Gastrocnemius medialis (tissue), 4 donors: Measurements from ENCODE around the gene PYM1. TPM values are rescaled to one million over a fixed set of nuclear protein-coding genes. Genes with fewer than 3 reads are reported as not detected.

Source experiments
- ATAC-seq, 2 donors: fragments of 150-250 bp; one replicate each; pipeline ENCODE4 v1.9.1; 2016
- DNase-seq, 2 donors: peaks; one replicate each; pipeline ENCODE4 v3.0.0-alpha.2; 2019
- H3K27ac ChIP-seq, 4 donors: fragments of 200-600 bp; sonication (generic); 1 replicate in 1 of 4; 2 replicates in 3 of 4; pipeline ENCODE4 v1.5.1; 2016 to 2018; ENCODE audit warnings: mild to moderate bottlenecking in 2 of 4, moderate library complexity in 1 of 4
- H3K27me3 ChIP-seq, 3 donors: fragments of 200-600 bp; sonication (generic) in 2 of 3; 1 replicate in 1 of 3; 2 replicates in 2 of 3; pipeline versions ENCODE4 v1.5.1 to v1.6.0; 2016 to 2019; ENCODE audit warnings: mild to moderate bottlenecking in 1 of 3, moderate library complexity in 1 of 3
- H3K36me3 ChIP-seq, 2 donors: fragments of 200-600 bp; sonication (generic) in 1 of 2; one replicate each; pipeline ENCODE4 v1.5.1; 2017 to 2018
- H3K4me1 ChIP-seq, 2 donors: fragments of 200-600 bp; sonication (generic) in 1 of 2; one replicate each; pipeline ENCODE4 v1.5.1; 2016 to 2017; ENCODE audit warnings: mild to moderate bottlenecking in 2 of 2
- H3K4me3 ChIP-seq, 4 donors: fragments of 200-600 bp; sonication (generic) in 3 of 4; 1 replicate in 1 of 4; 2 replicates in 3 of 4; pipeline ENCODE4 v1.5.1; 2016 to 2019; ENCODE audit warnings: mild to moderate bottlenecking in 2 of 4
- H3K9me3 ChIP-seq, 3 donors: fragments of 200-600 bp; sonication (generic) in 2 of 3; 1 replicate in 1 of 3; 2 replicates in 2 of 3; pipeline ENCODE4 v1.5.1; 2016 to 2019
- CTCF ChIP-seq, 5 experiments: fragments of 450-650 bp in 3 of 5; fragments of 200-600 bp in 2 of 5; sonication (generic) in 2 of 5; IDR thresholded peaks in 4 of 5; conservative IDR thresholded peaks in 1 of 5; 1 replicate in 4 of 5; 2 replicates in 1 of 5; pipeline ENCODE4 v1.5.1; 2016 to 2019; ENCODE audit warnings: antibody characterized with exemption in 5 of 5, mild to moderate bottlenecking in 3 of 5, moderate library complexity in 3 of 5
- POLR2A ChIP-seq, 2 donors: fragments of 450-650 bp; IDR thresholded peaks; one replicate each; pipeline ENCODE4 v1.6.1; 2017; ENCODE audit warnings: antibody characterized with exemption in 2 of 2, mild to moderate bottlenecking in 2 of 2, moderate library complexity in 2 of 2
- in situ Hi-C, 4 donors: fragments of 200-750 bp; cut with MboI; loops; one replicate each; pipeline versions ENCODE4 v1.15.0 to v1.8.0; 2017; ENCODE audit warnings: low sequenced_read_pairs in 4 of 4
- intact Hi-C: fragments of 100-400 bp; cut with DNase I; formaldehyde crosslinking; loops from one replicate; pipeline ENCODE4 v1.15.1; 2023; ENCODE audit warnings: low total_unique reads
- total RNA-seq, 4 donors: library from RNA; depleted of rRNA; stranded (reverse); fragments of >200 nt; gene quantifications; one replicate each; pipeline versions ENCODE4 v1.1.0 to v1.2.3, GENCODE V29; 2016

PYM1 gene
- total RNA-seq, 4 donors from 2014 or later, result 12.8 to 24.5 (median 15.9) TPM

GRCh38 chr12:55938826-55939501 is 11.3 kb upstream of the PYM1 start:
- Histone ChIP-seq H3K27ac (no peak overlapping the region), H3K4me3 (no peak overlapping the region), H3K9me3 (no peaks in the 10 kb centered on the region), H3K27me3 (peaks cover 5 to 15% (median 6%) of the 10 kb centered on the region in 3 donors), H3K4me1 (peaks cover 0 to 5% of the 10 kb centered on the region in 2 donors), H3K36me3 (no peaks in the 10 kb centered on the region)
- no peak for DNase-seq
- intact Hi-C loops (no loop called here), in situ Hi-C loops (loop anchor here in 3 of 4 donors (5.0 to 25.0 kb wide), 4 partner anchors 124 to 302 kb away; partner anchors contain the start of genes ORMDL2 (in 2 of the 3), SARNP (in 2 of the 3) and OR10P1 (in 1 of the 3))
- ATAC-seq, result no peak
- TF ChIP-seq CTCF (IDR thresholded peaks at IDR 0.05 in 4 of 5, conservative IDR thresholded peaks at IDR 0.05 in 1 of 5) (no peak), POLR2A (IDR thresholded peaks at IDR 0.05) (no peak)

GRCh38 chr12:55937981-55938380 is 10.3 kb upstream of the PYM1 start:
- H3K4me3 ChIP-seq, result no peak overlapping the region
- in situ Hi-C loops (loop anchor here in 3 of 4 donors (5.0 to 25.0 kb wide), 4 partner anchors 123 to 301 kb away; partner anchors contain the start of genes ORMDL2 (in 2 of the 3), SARNP (in 2 of the 3) and OR10P1 (in 1 of the 3)), intact Hi-C loops (no loop called here)
- H3K27ac ChIP-seq, result no peak overlapping the region
- H3K9me3 ChIP-seq, result no peaks in the 10 kb centered on the region
- no peak for DNase-seq
- no peak for ATAC-seq
- no peaks in the 10 kb centered on the region for H3K36me3 ChIP-seq
- TF ChIP-seq POLR2A (IDR thresholded peaks at IDR 0.05), result no peak
- no peak for TF ChIP-seq CTCF (IDR thresholded peaks at IDR 0.05 in 4 of 5, conservative IDR thresholded peaks at IDR 0.05 in 1 of 5)
- peaks cover 0 to 5% of the 10 kb centered on the region in 2 donors for H3K4me1 ChIP-seq
- H3K27me3 ChIP-seq, result peaks cover 6 to 24% (median 14%) of the 10 kb centered on the region in 3 donors

- ATAC-seq, result no peak
- H3K4me3 ChIP-seq, result peak overlapping the region in 3 of 4 donors; percentile 7 to 39 (median 16)
These were observed 8.1 kb upstream of the PYM1 start for GRCh38 chr12:55935738-55936151.

GRCh38 chr12:55934773-55935172 is 7.1 kb upstream of the PYM1 start:
- intact Hi-C loops (no loop called here), in situ Hi-C loops (loop anchor here in 3 of 4 donors (5.0 to 25.0 kb wide), 4 partner anchors 120 to 297 kb away; partner anchors contain the start of genes ORMDL2 (in 2 of the 3), SARNP (in 2 of the 3) and OR10P1 (in 1 of the 3))
- Histone ChIP-seq H3K27me3 (peaks cover 6 to 34% (median 14%) of the 10 kb centered on the region in 3 donors), H3K4me1 (peaks cover 16 to 19% of the 10 kb centered on the region in 2 donors), H3K36me3 (no peaks in the 10 kb centered on the region), H3K4me3 (no peak overlapping the region), H3K9me3 (no peaks in the 10 kb centered on the region), H3K27ac (no peak overlapping the region)
- DNase-seq, result no peak
- TF ChIP-seq CTCF (IDR thresholded peaks at IDR 0.05 in 4 of 5, conservative IDR thresholded peaks at IDR 0.05 in 1 of 5), result no peak
- TF ChIP-seq POLR2A (IDR thresholded peaks at IDR 0.05), result no peak
- ATAC-seq, result no peak

More at GRCh38 chr12:55935738-55936151, 8.1 kb upstream of the PYM1 start:
- peaks cover 6 to 34% (median 14%) of the 10 kb centered on the region in 3 donors for H3K27me3 ChIP-seq
- H3K27ac ChIP-seq, result peak overlapping the region; percentile 32 to 64 (median 48)
- DNase-seq, result no peak
- intact Hi-C loops, result no loop called here
- no peaks in the 10 kb centered on the region for H3K9me3 ChIP-seq
- TF ChIP-seq CTCF (IDR thresholded peaks at IDR 0.05 in 4 of 5, conservative IDR thresholded peaks at IDR 0.05 in 1 of 5), result no peak
- no peak for TF ChIP-seq POLR2A (IDR thresholded peaks at IDR 0.05)
- in situ Hi-C loops, result loop anchor here in 3 of 4 donors (5.0 to 25.0 kb wide), 4 partner anchors 121 to 298 kb away; partner anchors contain the start of genes ORMDL2 (in 2 of the 3), SARNP (in 2 of the 3) and OR10P1 (in 1 of the 3)
- no peaks in the 10 kb centered on the region for H3K36me3 ChIP-seq
- peaks cover 12 to 21% of the 10 kb centered on the region in 2 donors for H3K4me1 ChIP-seq
